ENCODE results near the gene RHBDD1.

RHBDD1 gene

GRCh38 chr2:226971084-226971483 lies 135.2 kb downstream of the RHBDD1 start:
- DNase-seq (ENCODE audit: low spot score): no peak
- Histone ChIP-seq H3K4me2 (ENCODE audit: insufficient read depth, low read length, poor library complexity, severe bottlenecking) (no peak overlapping the region), H3K27ac (replicated peaks; ENCODE audit: low read length) (no peak overlapping the region), H2BK5ac (ENCODE audit: low read length) (no peak overlapping the region), H4K91ac (ENCODE audit: low read depth, low read length, poor library complexity) (no peak overlapping the region), H2BK15ac (ENCODE audit: low read length) (no peak overlapping the region), H3K18ac (ENCODE audit: low read length) (no peak overlapping the region), H3K27me3 (ENCODE audit: control insufficient read depth in 3 of 3, insufficient read depth in 3 of 3, low read depth in 1 of 3, low read length in 3 of 3) (no peaks in the 10 kb centered on the region), H3K23ac (ENCODE audit: low read depth, low read length, poor library complexity) (no peak overlapping the region), H3K4ac (ENCODE audit: low read length) (no peak overlapping the region), H2BK120ac (ENCODE audit: low read depth, low read length) (no peak overlapping the region), H3K9me3 (replicated peaks in 1 of 2; ENCODE audit: control insufficient read depth in 2 of 2, insufficient read depth in 1 of 2, low read depth in 1 of 2, low read length in 2 of 2) (no peaks in the 10 kb centered on the region), H3K4me3 (ENCODE audit: low read length in 2 of 2) (no peak overlapping the region), H3K79me1 (ENCODE audit: low read depth, low read length) (no peaks in the 10 kb centered on the region), H3K9ac (ENCODE audit: low read depth, low read length, poor library complexity) (no peak overlapping the region), H4K8ac (ENCODE audit: low read depth, low read length) (no peak overlapping the region), H3K36me3 (replicated peaks in 1 of 2; ENCODE audit: control insufficient read depth in 2 of 2, insufficient read depth in 2 of 2, low read length in 2 of 2) (no peaks in the 10 kb centered on the region), H2BK12ac (ENCODE audit: low read length) (no peak overlapping the region), H2AFZ (ENCODE audit: low read length) (no peak overlapping the region), H3K14ac (ENCODE audit: low read length) (no peak overlapping the region), H3K4me1 (ENCODE audit: control insufficient read depth in 2 of 2, insufficient read depth in 1 of 2, low read depth in 1 of 2, low read length in 2 of 2) (no peaks in the 10 kb centered on the region), H2AK5ac (ENCODE audit: low read depth, low read length) (no peak overlapping the region)
- no CpG with 5 or more reads among the region's 6 CpGs for WGBS, 2 donors (ENCODE audit: extremely low coverage in 2 of 2, insufficient read length in 2 of 2, insufficient replicate concordance in 1 of 2)

DNA sequence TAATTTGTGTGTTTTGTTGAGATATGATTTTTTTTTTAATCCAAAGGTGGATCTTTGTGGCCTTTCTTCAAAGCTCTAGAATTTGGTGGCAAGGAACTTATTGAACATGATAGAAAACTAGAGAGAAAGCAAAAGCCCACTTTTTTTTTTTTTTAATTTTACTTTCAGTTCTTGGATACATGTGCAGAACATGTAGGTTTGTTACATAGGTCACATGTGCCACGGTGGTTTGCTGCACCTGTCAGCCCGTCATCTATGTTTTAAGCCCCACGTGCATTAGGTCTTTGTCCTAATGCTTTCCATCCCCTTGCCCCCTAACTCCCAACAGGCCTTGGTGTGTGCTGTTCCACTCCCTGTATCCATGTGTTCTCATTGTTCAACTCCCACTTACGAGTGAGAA lies 135.9 kb downstream of the RHBDD1 start:
- Histone ChIP-seq H2AFZ (ENCODE audit: low read length) (no peak overlapping the region), H3K4ac (ENCODE audit: low read length) (no peak overlapping the region), H2BK5ac (ENCODE audit: low read length) (no peak overlapping the region), H4K8ac (ENCODE audit: low read depth, low read length) (no peak overlapping the region), H3K18ac (ENCODE audit: low read length) (no peak overlapping the region), H3K79me1 (ENCODE audit: low read depth, low read length) (no peaks in the 10 kb centered on the region), H3K23ac (ENCODE audit: low read depth, low read length, poor library complexity) (no peak overlapping the region), H3K9me3 (replicated peaks in 1 of 2; ENCODE audit: control insufficient read depth in 2 of 2, insufficient read depth in 1 of 2, low read depth in 1 of 2, low read length in 2 of 2) (no peaks in the 10 kb centered on the region), H3K4me2 (ENCODE audit: insufficient read depth, low read length, poor library complexity, severe bottlenecking) (no peak overlapping the region), H3K4me3 (ENCODE audit: low read length in 2 of 2) (no peak overlapping the region), H2AK5ac (ENCODE audit: low read depth, low read length) (no peak overlapping the region), H2BK120ac (ENCODE audit: low read depth, low read length) (no peak overlapping the region), H3K27ac (replicated peaks; ENCODE audit: low read length) (no peak overlapping the region), H3K9ac (ENCODE audit: low read depth, low read length, poor library complexity) (no peak overlapping the region), H2BK15ac (ENCODE audit: low read length) (no peak overlapping the region), H3K36me3 (replicated peaks in 1 of 2; ENCODE audit: control insufficient read depth in 2 of 2, insufficient read depth in 2 of 2, low read length in 2 of 2) (no peaks in the 10 kb centered on the region), H3K27me3 (ENCODE audit: control insufficient read depth in 3 of 3, insufficient read depth in 3 of 3, low read depth in 1 of 3, low read length in 3 of 3) (no peaks in the 10 kb centered on the region), H2BK12ac (ENCODE audit: low read length) (no peak overlapping the region), H3K14ac (ENCODE audit: low read length) (no peak overlapping the region), H3K4me1 (ENCODE audit: control insufficient read depth in 2 of 2, insufficient read depth in 1 of 2, low read depth in 1 of 2, low read length in 2 of 2) (no peaks in the 10 kb centered on the region), H4K91ac (ENCODE audit: low read depth, low read length, poor library complexity) (no peak overlapping the region)
- no peak for DNase-seq (ENCODE audit: low spot score)
- WGBS, 2 donors (ENCODE audit: extremely low coverage in 2 of 2, insufficient read length in 2 of 2, insufficient replicate concordance in 1 of 2): no CpG with 5 or more reads among the region's 4 CpGs

- Histone ChIP-seq H3K9me3 (replicated peaks in 1 of 2; ENCODE audit: control insufficient read depth in 2 of 2, insufficient read depth in 1 of 2, low read depth in 1 of 2, low read length in 2 of 2) (no peaks in the 10 kb centered on the region), H3K9ac (ENCODE audit: low read depth, low read length, poor library complexity) (no peak overlapping the region), H3K18ac (ENCODE audit: low read length) (no peak overlapping the region), H2AFZ (ENCODE audit: low read length) (no peak overlapping the region), H3K4me3 (ENCODE audit: low read length in 2 of 2) (no peak overlapping the region), H2BK12ac (ENCODE audit: low read length) (no peak overlapping the region), H3K79me1 (ENCODE audit: low read depth, low read length) (no peaks in the 10 kb centered on the region), H3K4me2 (ENCODE audit: insufficient read depth, low read length, poor library complexity, severe bottlenecking) (no peak overlapping the region), H3K27me3 (ENCODE audit: control insufficient read depth in 3 of 3, insufficient read depth in 3 of 3, low read depth in 1 of 3, low read length in 3 of 3) (no peaks in the 10 kb centered on the region), H3K27ac (replicated peaks; ENCODE audit: low read length) (no peak overlapping the region), H4K8ac (ENCODE audit: low read depth, low read length) (no peak overlapping the region), H2BK5ac (ENCODE audit: low read length) (no peak overlapping the region), H3K4ac (ENCODE audit: low read length) (no peak overlapping the region), H3K4me1 (ENCODE audit: control insufficient read depth in 2 of 2, insufficient read depth in 1 of 2, low read depth in 1 of 2, low read length in 2 of 2) (peaks cover 5 to 8% of the 10 kb centered on the region in 2 donors), H3K23ac (ENCODE audit: low read depth, low read length, poor library complexity) (no peak overlapping the region), H2AK5ac (ENCODE audit: low read depth, low read length) (no peak overlapping the region), H3K14ac (ENCODE audit: low read length) (no peak overlapping the region), H2BK15ac (ENCODE audit: low read length) (no peak overlapping the region), H3K36me3 (replicated peaks in 1 of 2; ENCODE audit: control insufficient read depth in 2 of 2, insufficient read depth in 2 of 2, low read length in 2 of 2) (no peaks in the 10 kb centered on the region), H4K91ac (ENCODE audit: low read depth, low read length, poor library complexity) (no peak overlapping the region), H2BK120ac (ENCODE audit: low read depth, low read length) (no peak overlapping the region)
- no peak for DNase-seq (ENCODE audit: low spot score)
- no CpG with 5 or more reads among the region's 10 CpGs for WGBS, 2 donors (ENCODE audit: extremely low coverage in 2 of 2, insufficient read length in 2 of 2, insufficient replicate concordance in 1 of 2)
Observed at GRCh38 chr2:226973816-226974215, 138.0 kb downstream of the RHBDD1 start.

- no peak overlapping the region for H3K9ac ChIP-seq (ENCODE audit: low read depth, low read length, poor library complexity)
- no peaks in the 10 kb centered on the region for H3K79me1 ChIP-seq (ENCODE audit: low read depth, low read length)
- H3K4me2 ChIP-seq (ENCODE audit: insufficient read depth, low read length, poor library complexity, severe bottlenecking): no peak overlapping the region
- peaks cover 5 to 10% of the 10 kb centered on the region in 2 donors for H3K4me1 ChIP-seq (ENCODE audit: control insufficient read depth in 2 of 2, insufficient read depth in 1 of 2, low read depth in 1 of 2, low read length in 2 of 2)
- H2BK120ac ChIP-seq (ENCODE audit: low read depth, low read length): no peak overlapping the region
- H2BK5ac ChIP-seq (ENCODE audit: low read length): no peak overlapping the region
- no peak overlapping the region for H3K18ac ChIP-seq (ENCODE audit: low read length)
- no peak overlapping the region for H3K27ac ChIP-seq (replicated peaks; ENCODE audit: low read length)
- no peak overlapping the region for H3K23ac ChIP-seq (ENCODE audit: low read depth, low read length, poor library complexity)
- no peaks in the 10 kb centered on the region for H3K27me3 ChIP-seq (ENCODE audit: control insufficient read depth in 3 of 3, insufficient read depth in 3 of 3, low read depth in 1 of 3, low read length in 3 of 3)
- H3K36me3 ChIP-seq (replicated peaks in 1 of 2; ENCODE audit: control insufficient read depth in 2 of 2, insufficient read depth in 2 of 2, low read length in 2 of 2): no peaks in the 10 kb centered on the region
- no peak overlapping the region for H3K4ac ChIP-seq (ENCODE audit: low read length)
- H2AK5ac ChIP-seq (ENCODE audit: low read depth, low read length): no peak overlapping the region
- H2BK12ac ChIP-seq (ENCODE audit: low read length): no peak overlapping the region
- no peak overlapping the region for H4K91ac ChIP-seq (ENCODE audit: low read depth, low read length, poor library complexity)
- H2BK15ac ChIP-seq (ENCODE audit: low read length): no peak overlapping the region
- WGBS, 2 donors (ENCODE audit: extremely low coverage in 2 of 2, insufficient read length in 2 of 2, insufficient replicate concordance in 1 of 2): no CpG with 5 or more reads among the region's 2 CpGs
- no peak overlapping the region for H3K14ac ChIP-seq (ENCODE audit: low read length)
- H2AFZ ChIP-seq (ENCODE audit: low read length): no peak overlapping the region
- no peak for DNase-seq (ENCODE audit: low spot score)
- no peak overlapping the region for H4K8ac ChIP-seq (ENCODE audit: low read depth, low read length)
- H3K4me3 ChIP-seq (ENCODE audit: low read length in 2 of 2): no peak overlapping the region
- H3K9me3 ChIP-seq (replicated peaks in 1 of 2; ENCODE audit: control insufficient read depth in 2 of 2, insufficient read depth in 1 of 2, low read depth in 1 of 2, low read length in 2 of 2): no peaks in the 10 kb centered on the region
Observed at GRCh38 chr2:226977775-226978190, 141.9 kb downstream of the RHBDD1 start.
